Left forelimb (tissue), 1 donor: ENCODE measurements around the gene UBE2K.
"Not testable (repeated sequence)": the region's sequence is repeated elsewhere in the genome, so short reads cannot be mapped to it uniquely, and the experiment has no call there.

Experiments
- DNase-seq: peaks from one replicate; pipeline ENCODE4 v3.0.0-alpha.2; 2018; ENCODE audit warnings: low spot score

The UBE2K gene

GRCh38 chr4:39689970-39690369 lies 8.0 kb upstream of the UBE2K start:
- no peak for DNase-seq

- peak; percentile 78 for DNase-seq
These were observed 581 bp downstream of the UBE2K start for GRCh38 chr4:39698424-39699009.

- DNase-seq: no peak
These were observed 1.9 kb downstream of the UBE2K start for GRCh38 chr4:39699687-39700409.

- DNase-seq: no peak
These were observed 2.6 kb downstream of the UBE2K start for GRCh38 chr4:39700554-39700953.

- DNase-seq: no peak
These were observed 4.8 kb downstream of the UBE2K start for GRCh38 chr4:39702716-39703115.

GRCh38 chr4:39704789-39705188 lies 6.9 kb downstream of the UBE2K start:
- not testable (repeated sequence) for DNase-seq

- no peak for DNase-seq
These were observed 8.4 kb downstream of the UBE2K start for GRCh38 chr4:39706334-39706733.

- no peak for DNase-seq
These were observed 9.0 kb downstream of the UBE2K start for GRCh38 chr4:39706741-39707511.

- no peak for DNase-seq
These were observed 12.4 kb downstream of the UBE2K start for GRCh38 chr4:39710098-39710896.

- no peak for DNase-seq
These were observed 15.1 kb downstream of the UBE2K start for GRCh38 chr4:39712819-39713607.

- no peak for DNase-seq
These were observed 15.8 kb downstream of the UBE2K start for GRCh38 chr4:39713691-39714090.

GRCh38 chr4:39714166-39714565 lies 16.2 kb downstream of the UBE2K start:
- DNase-seq: no peak

GRCh38 chr4:39715788-39716187 lies 17.9 kb downstream of the UBE2K start:
- DNase-seq: no peak

- DNase-seq: no peak
These were observed 18.4 kb downstream of the UBE2K start for GRCh38 chr4:39716356-39716755.

- not testable (repeated sequence) for DNase-seq
These were observed 19.8 kb downstream of the UBE2K start for GRCh38 chr4:39717743-39718142.

GRCh38 chr4:39718366-39719323 lies 20.7 kb downstream of the UBE2K start:
- no peak for DNase-seq

GRCh38 chr4:39719804-39720580 lies 22.1 kb downstream of the UBE2K start:
- no peak for DNase-seq

- DNase-seq: not testable (repeated sequence)
These were observed 23.3 kb downstream of the UBE2K start for GRCh38 chr4:39721273-39721672.

GRCh38 chr4:39721788-39722187 lies 23.9 kb downstream of the UBE2K start:
- no peak for DNase-seq
